ENCODE measurements around the gene NEU3.

DNA sequence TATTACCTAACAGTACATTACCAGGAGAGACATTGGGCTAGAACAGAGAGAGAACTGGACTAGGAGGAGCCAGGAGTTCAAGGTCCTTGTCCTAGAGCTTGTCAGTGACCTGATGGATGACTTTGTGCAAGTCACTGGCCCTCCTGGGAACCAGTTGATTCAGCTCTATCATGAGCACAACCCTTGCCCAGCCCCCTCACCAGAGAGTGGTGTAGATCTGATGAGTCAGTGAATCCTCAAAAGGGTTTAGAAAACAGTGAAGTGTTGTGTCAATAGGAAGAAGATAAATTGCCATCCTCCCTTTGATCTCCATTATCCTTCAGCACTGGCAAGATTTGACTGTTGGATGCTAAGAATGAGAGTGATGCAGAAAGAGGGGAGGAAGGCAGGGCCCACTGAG lies 24.3 kb downstream of the NEU3 start:
- TF ChIP-seq YY1 (IDR thresholded peaks at IDR 0.05; ENCODE audit: insufficient read depth, insufficient read length) = no peak
- TF ChIP-seq ZNF274 (IDR thresholded peaks at IDR 0.05; ENCODE audit: low read depth, low read length) = no peak
- TF ChIP-seq SUZ12 (IDR thresholded peaks at IDR 0.05; ENCODE audit: extremely low read depth, insufficient read depth, insufficient read length) = no peak
